ENCODE measurements around the gene GNG12.

Gene GNG12

DNA sequence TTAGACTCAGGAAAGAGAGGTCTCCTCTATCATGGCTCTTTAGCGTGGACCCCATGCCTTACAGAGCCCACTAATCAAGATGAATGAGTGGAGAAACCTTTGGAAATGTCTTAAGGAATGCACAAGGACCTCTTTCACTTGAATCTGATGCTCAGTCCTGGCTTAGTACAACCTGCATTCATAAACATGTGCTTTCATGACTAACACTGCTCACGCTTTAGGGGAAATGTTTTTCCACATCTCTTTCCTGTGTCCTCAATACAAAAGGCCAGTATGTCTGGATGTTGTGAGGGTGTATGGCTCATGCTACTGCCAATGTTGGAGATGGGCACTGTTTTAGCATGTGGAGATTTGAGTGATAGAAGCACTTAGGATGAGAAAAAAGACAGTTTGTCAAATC, 14.2 kb upstream of the GNG12 start:
- TF ChIP-seq TCF4 (CRISPR knock-in tag; IDR thresholded peaks at IDR 0.05; ENCODE audit: borderline replicate concordance) (no peak), TOX (CRISPR knock-in tag; IDR thresholded peaks at IDR 0.05; ENCODE audit: borderline replicate concordance) (no peak), OSR1 (CRISPR knock-in tag; IDR thresholded peaks at IDR 0.05) (no peak), ZNF565 (CRISPR knock-in tag; conservative IDR thresholded peaks at IDR 0.05; ENCODE audit: low read depth) (no peak), GLIS3 (CRISPR knock-in tag; IDR thresholded peaks at IDR 0.05) (no peak), ZNF8 (CRISPR knock-in tag; IDR thresholded peaks at IDR 0.05) (no peak), RARB (CRISPR knock-in tag; IDR thresholded peaks at IDR 0.05) (no peak), ZFP30 (CRISPR knock-in tag; IDR thresholded peaks at IDR 0.05) (no peak), ZC3H10 (CRISPR knock-in tag; IDR thresholded peaks at IDR 0.05) (no peak), SNAI2 (CRISPR knock-in tag; IDR thresholded peaks at IDR 0.05) (no peak), ZFP3 (CRISPR knock-in tag; IDR thresholded peaks at IDR 0.05) (no peak), ESRRG (CRISPR knock-in tag; IDR thresholded peaks at IDR 0.05) (no peak), CSDC2 (CRISPR knock-in tag; IDR thresholded peaks at IDR 0.05) (no peak), ZNF70 (CRISPR knock-in tag; IDR thresholded peaks at IDR 0.05) (no peak), BACH2 (CRISPR knock-in tag; IDR thresholded peaks at IDR 0.05; ENCODE audit: borderline replicate concordance) (no peak), ISL1 (CRISPR knock-in tag; IDR thresholded peaks at IDR 0.05) (no peak)
- TF ChIP-seq, protein P1, sequence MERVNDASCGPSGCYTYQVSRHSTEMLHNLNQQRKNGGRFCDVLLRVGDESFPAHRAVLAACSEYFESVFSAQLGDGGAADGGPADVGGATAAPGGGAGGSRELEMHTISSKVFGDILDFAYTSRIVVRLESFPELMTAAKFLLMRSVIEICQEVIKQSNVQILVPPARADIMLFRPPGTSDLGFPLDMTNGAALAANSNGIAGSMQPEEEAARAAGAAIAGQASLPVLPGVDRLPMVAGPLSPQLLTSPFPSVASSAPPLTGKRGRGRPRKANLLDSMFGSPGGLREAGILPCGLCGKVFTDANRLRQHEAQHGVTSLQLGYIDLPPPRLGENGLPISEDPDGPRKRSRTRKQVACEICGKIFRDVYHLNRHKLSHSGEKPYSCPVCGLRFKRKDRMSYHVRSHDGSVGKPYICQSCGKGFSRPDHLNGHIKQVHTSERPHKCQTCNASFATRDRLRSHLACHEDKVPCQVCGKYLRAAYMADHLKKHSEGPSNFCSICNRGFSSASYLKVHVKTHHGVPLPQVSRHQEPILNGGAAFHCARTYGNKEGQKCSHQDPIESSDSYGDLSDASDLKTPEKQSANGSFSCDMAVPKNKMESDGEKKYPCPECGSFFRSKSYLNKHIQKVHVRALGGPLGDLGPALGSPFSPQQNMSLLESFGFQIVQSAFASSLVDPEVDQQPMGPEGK (CRISPR knock-in tag; IDR thresholded peaks at IDR 0.05; ENCODE audit: borderline replicate concordance): no peak
- TF ChIP-seq, protein P2, sequence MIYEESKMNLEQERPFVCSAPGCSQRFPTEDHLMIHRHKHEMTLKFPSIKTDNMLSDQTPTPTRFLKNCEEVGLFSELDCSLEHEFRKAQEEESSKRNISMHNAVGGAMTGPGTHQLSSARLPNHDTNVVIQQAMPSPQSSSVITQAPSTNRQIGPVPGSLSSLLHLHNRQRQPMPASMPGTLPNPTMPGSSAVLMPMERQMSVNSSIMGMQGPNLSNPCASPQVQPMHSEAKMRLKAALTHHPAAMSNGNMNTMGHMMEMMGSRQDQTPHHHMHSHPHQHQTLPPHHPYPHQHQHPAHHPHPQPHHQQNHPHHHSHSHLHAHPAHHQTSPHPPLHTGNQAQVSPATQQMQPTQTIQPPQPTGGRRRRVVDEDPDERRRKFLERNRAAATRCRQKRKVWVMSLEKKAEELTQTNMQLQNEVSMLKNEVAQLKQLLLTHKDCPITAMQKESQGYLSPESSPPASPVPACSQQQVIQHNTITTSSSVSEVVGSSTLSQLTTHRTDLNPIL (CRISPR knock-in tag; IDR thresholded peaks at IDR 0.05; ENCODE audit: low read depth): no peak
- TF ChIP-seq, protein P3, sequence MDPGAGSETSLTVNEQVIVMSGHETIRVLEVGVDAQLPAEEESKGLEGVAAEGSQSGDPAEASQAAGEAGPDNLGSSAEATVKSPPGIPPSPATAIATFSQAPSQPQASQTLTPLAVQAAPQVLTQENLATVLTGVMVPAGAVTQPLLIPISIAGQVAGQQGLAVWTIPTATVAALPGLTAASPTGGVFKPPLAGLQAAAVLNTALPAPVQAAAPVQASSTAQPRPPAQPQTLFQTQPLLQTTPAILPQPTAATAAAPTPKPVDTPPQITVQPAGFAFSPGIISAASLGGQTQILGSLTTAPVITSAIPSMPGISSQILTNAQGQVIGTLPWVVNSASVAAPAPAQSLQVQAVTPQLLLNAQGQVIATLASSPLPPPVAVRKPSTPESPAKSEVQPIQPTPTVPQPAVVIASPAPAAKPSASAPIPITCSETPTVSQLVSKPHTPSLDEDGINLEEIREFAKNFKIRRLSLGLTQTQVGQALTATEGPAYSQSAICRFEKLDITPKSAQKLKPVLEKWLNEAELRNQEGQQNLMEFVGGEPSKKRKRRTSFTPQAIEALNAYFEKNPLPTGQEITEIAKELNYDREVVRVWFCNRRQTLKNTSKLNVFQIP (CRISPR knock-in tag; IDR thresholded peaks at IDR 0.05; ENCODE audit: borderline replicate concordance, low read depth): no peak
- TF ChIP-seq, protein P4, sequence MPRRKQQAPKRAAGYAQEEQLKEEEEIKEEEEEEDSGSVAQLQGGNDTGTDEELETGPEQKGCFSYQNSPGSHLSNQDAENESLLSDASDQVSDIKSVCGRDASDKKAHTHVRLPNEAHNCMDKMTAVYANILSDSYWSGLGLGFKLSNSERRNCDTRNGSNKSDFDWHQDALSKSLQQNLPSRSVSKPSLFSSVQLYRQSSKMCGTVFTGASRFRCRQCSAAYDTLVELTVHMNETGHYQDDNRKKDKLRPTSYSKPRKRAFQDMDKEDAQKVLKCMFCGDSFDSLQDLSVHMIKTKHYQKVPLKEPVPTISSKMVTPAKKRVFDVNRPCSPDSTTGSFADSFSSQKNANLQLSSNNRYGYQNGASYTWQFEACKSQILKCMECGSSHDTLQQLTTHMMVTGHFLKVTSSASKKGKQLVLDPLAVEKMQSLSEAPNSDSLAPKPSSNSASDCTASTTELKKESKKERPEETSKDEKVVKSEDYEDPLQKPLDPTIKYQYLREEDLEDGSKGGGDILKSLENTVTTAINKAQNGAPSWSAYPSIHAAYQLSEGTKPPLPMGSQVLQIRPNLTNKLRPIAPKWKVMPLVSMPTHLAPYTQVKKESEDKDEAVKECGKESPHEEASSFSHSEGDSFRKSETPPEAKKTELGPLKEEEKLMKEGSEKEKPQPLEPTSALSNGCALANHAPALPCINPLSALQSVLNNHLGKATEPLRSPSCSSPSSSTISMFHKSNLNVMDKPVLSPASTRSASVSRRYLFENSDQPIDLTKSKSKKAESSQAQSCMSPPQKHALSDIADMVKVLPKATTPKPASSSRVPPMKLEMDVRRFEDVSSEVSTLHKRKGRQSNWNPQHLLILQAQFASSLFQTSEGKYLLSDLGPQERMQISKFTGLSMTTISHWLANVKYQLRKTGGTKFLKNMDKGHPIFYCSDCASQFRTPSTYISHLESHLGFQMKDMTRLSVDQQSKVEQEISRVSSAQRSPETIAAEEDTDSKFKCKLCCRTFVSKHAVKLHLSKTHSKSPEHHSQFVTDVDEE (CRISPR knock-in tag; IDR thresholded peaks at IDR 0.05): no peak
- ATAC-seq: no peak

DNA sequence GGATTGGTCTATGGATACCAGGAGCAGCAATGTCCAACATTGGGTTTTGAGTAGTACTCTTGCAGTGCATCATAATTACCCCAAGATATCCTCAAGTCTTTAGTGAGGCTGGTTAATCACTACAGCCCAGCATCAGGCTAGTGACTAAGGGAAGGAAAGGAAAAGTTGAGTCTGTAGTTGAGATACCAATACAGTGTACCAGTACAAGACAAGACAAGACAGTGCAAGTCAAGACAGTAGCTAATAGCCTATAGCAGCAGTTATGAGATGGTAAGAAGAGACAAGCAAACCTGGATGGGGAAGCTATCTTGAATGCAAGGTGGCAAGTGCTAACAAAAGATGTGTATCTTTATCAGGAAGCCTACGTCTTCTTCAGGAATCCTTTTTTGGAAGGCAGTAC, 13.3 kb upstream of the GNG12 start:
- TF ChIP-seq SNAI2 (CRISPR knock-in tag; IDR thresholded peaks at IDR 0.05): no peak
- no peak for TF ChIP-seq ZNF70 (CRISPR knock-in tag; IDR thresholded peaks at IDR 0.05)
- TF ChIP-seq OSR1 (CRISPR knock-in tag; IDR thresholded peaks at IDR 0.05): no peak
- TF ChIP-seq, protein P3 (CRISPR knock-in tag; IDR thresholded peaks at IDR 0.05; ENCODE audit: borderline replicate concordance, low read depth): no peak
- no peak for TF ChIP-seq CSDC2 (CRISPR knock-in tag; IDR thresholded peaks at IDR 0.05)
- TF ChIP-seq GLIS3 (CRISPR knock-in tag; IDR thresholded peaks at IDR 0.05): no peak
- TF ChIP-seq ZNF8 (CRISPR knock-in tag; IDR thresholded peaks at IDR 0.05): no peak
- no peak for TF ChIP-seq ZC3H10 (CRISPR knock-in tag; IDR thresholded peaks at IDR 0.05)
- TF ChIP-seq, protein P2 (CRISPR knock-in tag; IDR thresholded peaks at IDR 0.05; ENCODE audit: low read depth): no peak
- no peak for TF ChIP-seq RARB (CRISPR knock-in tag; IDR thresholded peaks at IDR 0.05)
- TF ChIP-seq, protein P1 (CRISPR knock-in tag; IDR thresholded peaks at IDR 0.05; ENCODE audit: borderline replicate concordance): no peak
- no peak for TF ChIP-seq ISL1 (CRISPR knock-in tag; IDR thresholded peaks at IDR 0.05)
- TF ChIP-seq ZNF565 (CRISPR knock-in tag; conservative IDR thresholded peaks at IDR 0.05; ENCODE audit: low read depth): no peak
- TF ChIP-seq, protein P4 (CRISPR knock-in tag; IDR thresholded peaks at IDR 0.05): no peak
- no peak for ATAC-seq
